Ectodermal cell (in vitro differentiated cells): ENCODE data around the gene LRG1.
"Not testable (repeated sequence)": the region's sequence is repeated elsewhere in the genome, so short reads cannot be mapped to it uniquely, and the experiment has no call there.

Experiments
- H3K27ac ChIP-seq: 2 replicates; pipeline ENCODE4 v1.7.0; 2013; ENCODE audit warnings: mild to moderate bottlenecking, low read depth, low read length; ENCODE audit not compliant: insufficient read depth, poor library complexity, severe bottlenecking
- H3K27me3 ChIP-seq: 2 replicates; pipeline ENCODE4 v1.7.0; 2013; ENCODE audit warnings: mild to moderate bottlenecking, low read length; ENCODE audit not compliant: insufficient read depth, control insufficient read depth, poor library complexity, severe bottlenecking
- H3K36me3 ChIP-seq: one replicate; pipeline ENCODE4 v1.7.0; 2013; ENCODE audit warnings: low read length; ENCODE audit not compliant: control insufficient read depth, insufficient read depth
- H3K4me1 ChIP-seq: one replicate; pipeline ENCODE4 v1.7.0; 2013; ENCODE audit warnings: low read length; ENCODE audit not compliant: control insufficient read depth, insufficient read depth
- H3K4me3 ChIP-seq: 2 replicates; pipeline ENCODE4 v1.7.0; 2013; ENCODE audit warnings: low read depth, low read length, control low read depth; ENCODE audit not compliant: insufficient read depth
- H3K9me3 ChIP-seq: 2 replicates; pipeline ENCODE4 v1.7.0; 2013; ENCODE audit warnings: mild to moderate bottlenecking, low read length, moderate library complexity; ENCODE audit not compliant: control insufficient read depth
- WGBS, 2 experiments: methylation state at CpG; one replicate each; pipeline ENCODE4 v1.1.7; 2013; ENCODE audit warnings: missing lambda C conversion rate in 2 of 2; 5-methylcytosine and 5-hydroxymethylcytosine counted together

The LRG1 gene

DNA sequence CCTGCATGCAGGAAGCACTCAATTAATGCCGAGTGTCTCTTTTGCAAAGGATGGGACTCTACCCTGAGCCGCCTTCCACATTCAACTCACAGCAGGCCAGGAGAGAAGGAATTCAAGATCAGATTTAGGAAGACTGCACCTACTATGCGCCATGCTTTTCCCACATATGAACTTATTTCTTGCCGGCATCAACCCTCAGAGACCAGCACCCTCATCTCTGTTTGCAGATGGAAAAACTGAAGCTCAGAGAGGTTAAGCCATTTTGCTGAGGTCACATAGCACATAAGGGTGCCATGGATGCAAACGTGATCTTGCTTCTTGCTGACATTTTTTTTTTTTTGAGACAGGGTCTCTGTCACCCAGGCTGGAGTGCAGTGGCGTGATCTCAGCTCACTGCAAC, 33.8 kb upstream of the LRG1 start:
- Histone ChIP-seq H3K4me3 (no peak overlapping the region), H3K4me1 (no peaks in the 10 kb centered on the region), H3K9me3 (no peaks in the 10 kb centered on the region), H3K27me3 (no peaks in the 10 kb centered on the region), H3K27ac (no peak overlapping the region), H3K36me3 (no peaks in the 10 kb centered on the region)
- WGBS, 2 experiments, result 88 to 90% methylated on average over 6 of the region's 6 CpGs

DNA sequence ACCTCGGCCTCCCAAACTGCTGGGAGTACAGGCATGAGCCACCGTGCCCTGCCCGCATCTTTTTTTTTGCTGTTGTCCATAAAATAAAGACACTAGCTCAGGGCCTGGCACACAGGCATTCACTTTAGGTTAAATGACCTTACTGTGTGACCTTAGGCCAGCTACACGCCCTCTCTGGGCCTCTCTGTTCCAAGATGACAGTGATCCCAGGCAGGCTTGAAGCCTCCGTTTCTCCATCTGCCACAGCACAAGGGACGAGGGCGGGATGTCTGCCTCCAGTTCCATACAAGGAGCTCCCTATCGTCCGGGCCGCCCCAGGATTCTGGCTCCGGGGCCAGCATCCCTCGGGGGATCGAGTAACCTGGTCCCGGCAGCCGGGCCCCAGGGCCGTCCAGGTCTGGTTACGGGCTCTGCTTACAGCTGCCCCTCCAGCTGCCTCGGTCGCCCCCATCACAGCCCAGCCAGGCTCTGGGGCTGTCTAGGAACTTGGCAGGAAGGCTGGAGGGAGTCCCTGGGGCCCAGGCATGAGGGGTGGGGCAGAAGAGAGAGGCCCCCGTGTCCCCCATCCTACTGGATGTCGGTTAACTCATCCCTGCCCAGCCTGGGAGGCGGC, 31.6 kb upstream of the LRG1 start:
- Histone ChIP-seq H3K4me1 (no peaks in the 10 kb centered on the region), H3K9me3 (no peaks in the 10 kb centered on the region), H3K27ac (no peak overlapping the region), H3K27me3 (no peaks in the 10 kb centered on the region), H3K4me3 (no peak overlapping the region), H3K36me3 (no peaks in the 10 kb centered on the region)
- WGBS, 2 experiments, result 91% methylated on average over 22 of the region's 22 CpGs

DNA sequence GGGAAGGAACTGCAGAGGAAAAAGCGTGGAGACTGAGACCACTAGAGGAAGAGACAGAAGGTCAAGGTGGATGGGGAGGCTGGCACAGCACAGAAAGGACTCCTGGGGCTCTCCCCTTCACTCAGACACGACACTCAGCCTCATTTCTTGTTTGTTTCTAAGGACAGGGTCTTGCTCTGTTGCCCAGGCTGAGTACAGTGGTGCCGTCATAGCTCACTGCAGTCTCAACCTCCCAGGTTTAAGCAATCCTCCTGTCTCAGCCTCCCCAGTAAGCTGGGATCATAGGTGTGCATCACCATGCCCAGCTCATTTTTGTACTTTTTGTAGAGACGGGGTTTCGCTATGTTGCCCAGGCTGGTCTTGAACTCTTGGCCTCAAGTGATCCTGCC, 31.1 kb upstream of the LRG1 start:
- Histone ChIP-seq H3K27ac (no peak overlapping the region), H3K36me3 (no peaks in the 10 kb centered on the region), H3K27me3 (no peaks in the 10 kb centered on the region), H3K4me1 (no peaks in the 10 kb centered on the region), H3K9me3 (no peaks in the 10 kb centered on the region), H3K4me3 (no peak overlapping the region)
- 91 to 92% methylated on average over 5 of the region's 5 CpGs for WGBS, 2 experiments

DNA sequence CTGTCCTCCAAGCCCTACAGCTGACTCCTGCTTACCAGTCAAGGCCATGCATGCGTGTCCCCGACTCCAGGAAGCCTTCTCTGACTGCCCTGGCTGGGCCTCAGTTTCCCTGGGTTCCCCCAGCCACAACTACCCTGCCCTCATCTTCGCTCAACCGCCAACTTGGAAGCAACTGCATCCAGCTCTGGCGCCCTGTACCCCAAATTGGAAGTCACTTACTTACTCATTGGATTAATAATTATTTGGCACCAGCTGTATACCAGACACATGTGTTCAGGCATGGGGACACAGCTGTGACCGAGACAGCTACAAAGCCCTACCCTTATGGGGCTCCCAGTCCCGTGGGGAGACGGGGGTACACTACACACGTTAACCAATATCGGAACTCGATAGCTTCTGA, 30.6 kb upstream of the LRG1 start:
- H3K27ac ChIP-seq, result no peak overlapping the region
- WGBS, 2 experiments, result 94 to 97% methylated on average over 11 of the region's 11 CpGs
- H3K36me3 ChIP-seq, result no peaks in the 10 kb centered on the region
- H3K27me3 ChIP-seq, result no peaks in the 10 kb centered on the region
- no peak overlapping the region for H3K4me3 ChIP-seq
- no peaks in the 10 kb centered on the region for H3K9me3 ChIP-seq
- no peaks in the 10 kb centered on the region for H3K4me1 ChIP-seq

DNA sequence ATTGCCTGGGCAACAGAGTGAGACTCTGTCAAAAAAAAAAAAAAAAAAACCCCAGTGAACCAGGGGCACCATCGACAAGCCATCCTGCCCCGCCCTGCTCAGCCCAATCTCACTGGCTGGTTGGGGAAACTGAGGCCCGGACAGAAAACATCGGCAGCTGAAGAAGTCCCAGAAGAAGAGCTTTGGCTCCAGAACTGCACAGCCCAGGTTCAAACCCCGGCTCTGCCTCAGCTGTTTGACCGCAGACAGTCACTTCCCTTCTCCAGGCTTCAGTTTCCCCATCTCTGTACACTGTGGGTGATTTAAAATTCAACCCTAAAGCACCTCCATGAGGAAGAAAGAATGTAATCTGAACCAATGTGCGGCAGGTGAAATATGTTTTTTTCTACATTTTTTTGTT, 29.1 kb upstream of the LRG1 start:
- WGBS, 2 experiments, result 93% methylated on average over 7 of the region's 7 CpGs
- H3K27ac ChIP-seq, result no peak overlapping the region
- H3K36me3 ChIP-seq, result no peaks in the 10 kb centered on the region
- no peaks in the 10 kb centered on the region for H3K4me1 ChIP-seq
- H3K27me3 ChIP-seq, result no peaks in the 10 kb centered on the region
- no peaks in the 10 kb centered on the region for H3K9me3 ChIP-seq
- no peak overlapping the region for H3K4me3 ChIP-seq

DNA sequence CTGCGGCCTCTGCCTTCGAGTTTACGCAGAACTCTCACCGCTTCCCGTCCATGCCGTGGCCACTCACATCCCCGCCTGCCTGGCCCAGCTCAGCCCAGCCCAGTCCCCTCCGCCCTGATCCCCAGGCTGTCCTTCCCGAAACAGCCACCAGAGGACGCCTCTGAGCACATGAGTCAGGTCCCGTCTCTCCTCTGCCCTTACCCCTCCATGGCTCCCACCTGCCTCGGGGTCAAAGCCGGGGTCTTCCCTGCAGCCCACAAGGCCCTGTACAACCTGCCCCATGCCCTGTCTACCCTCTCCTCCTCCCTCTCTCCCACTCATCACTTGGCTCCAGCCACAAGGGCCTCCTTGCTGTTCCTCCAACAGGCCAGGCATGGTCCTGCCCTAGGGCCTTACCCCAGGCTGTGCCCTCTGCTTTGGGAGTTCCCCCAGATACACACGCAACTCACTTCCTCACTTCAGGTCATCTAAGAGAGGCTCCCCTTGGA, 27.8 kb upstream of the LRG1 start:
- Histone ChIP-seq H3K4me1 (no peaks in the 10 kb centered on the region), H3K36me3 (no peaks in the 10 kb centered on the region), H3K9me3 (no peaks in the 10 kb centered on the region), H3K4me3 (no peak overlapping the region), H3K27ac (no peak overlapping the region), H3K27me3 (no peaks in the 10 kb centered on the region)
- WGBS, 2 experiments, result 64 to 68% methylated on average over 14 of the region's 14 CpGs

DNA sequence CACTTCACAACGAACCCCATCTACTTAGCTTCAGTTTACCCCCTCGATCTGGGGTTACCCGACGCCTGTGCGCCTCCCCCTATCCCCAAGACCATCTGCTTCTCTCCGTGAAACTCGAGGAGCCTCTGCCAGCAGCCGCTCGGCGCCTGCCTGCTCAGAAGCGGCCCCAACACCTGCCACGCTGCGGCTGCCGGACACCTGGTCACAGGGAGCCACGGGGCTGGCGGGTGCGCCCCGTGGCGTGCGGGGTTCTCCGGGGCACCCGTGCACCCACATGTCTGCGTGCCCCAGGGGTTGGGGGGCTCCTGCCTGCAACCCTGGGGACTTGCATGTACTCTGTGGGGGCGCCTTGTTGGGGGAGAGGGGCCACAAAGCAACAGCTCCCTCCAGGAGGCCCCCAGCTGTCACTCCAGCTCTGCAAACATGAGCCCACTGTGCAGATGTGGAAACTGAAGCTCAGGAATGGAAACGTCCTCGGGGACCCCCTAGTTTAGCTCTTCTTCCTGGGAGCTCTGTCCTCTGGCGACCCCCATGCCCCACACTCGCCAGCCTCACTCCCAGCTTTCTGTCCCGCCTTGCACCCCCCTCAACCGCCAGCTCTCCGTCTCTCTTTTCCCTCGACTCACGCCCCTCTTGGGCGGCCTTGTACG, 26.7 kb upstream of the LRG1 start:
- 91 to 93% methylated on average over 35 of the region's 35 CpGs for WGBS, 2 experiments
- Histone ChIP-seq H3K27me3 (no peaks in the 10 kb centered on the region), H3K4me1 (no peaks in the 10 kb centered on the region), H3K36me3 (no peaks in the 10 kb centered on the region), H3K4me3 (no peak overlapping the region), H3K9me3 (no peaks in the 10 kb centered on the region), H3K27ac (no peak overlapping the region)

DNA sequence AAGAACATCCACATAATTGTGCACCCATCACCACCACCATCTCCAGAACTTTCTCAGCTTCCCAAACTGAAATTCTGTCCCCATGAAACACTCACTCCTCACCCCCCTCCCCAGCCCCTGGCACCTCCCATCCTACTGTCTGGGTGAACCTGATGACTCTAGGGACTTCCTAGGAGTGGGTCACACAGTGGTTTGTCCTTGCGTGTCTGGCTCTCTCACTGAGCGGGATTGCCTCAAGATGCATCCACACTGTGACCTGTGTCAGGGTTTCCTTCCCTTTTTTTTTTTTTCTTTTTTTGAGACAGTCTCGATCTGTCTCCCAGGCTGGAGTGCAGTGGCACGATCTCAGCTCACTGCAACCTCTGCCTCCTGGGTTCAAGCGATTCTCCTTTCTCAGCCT, 23.7 kb upstream of the LRG1 start:
- not testable (repeated sequence) for H3K36me3 ChIP-seq
- WGBS, 2 experiments, result 89 to 94% methylated on average over 5 of the region's 5 CpGs

DNA sequence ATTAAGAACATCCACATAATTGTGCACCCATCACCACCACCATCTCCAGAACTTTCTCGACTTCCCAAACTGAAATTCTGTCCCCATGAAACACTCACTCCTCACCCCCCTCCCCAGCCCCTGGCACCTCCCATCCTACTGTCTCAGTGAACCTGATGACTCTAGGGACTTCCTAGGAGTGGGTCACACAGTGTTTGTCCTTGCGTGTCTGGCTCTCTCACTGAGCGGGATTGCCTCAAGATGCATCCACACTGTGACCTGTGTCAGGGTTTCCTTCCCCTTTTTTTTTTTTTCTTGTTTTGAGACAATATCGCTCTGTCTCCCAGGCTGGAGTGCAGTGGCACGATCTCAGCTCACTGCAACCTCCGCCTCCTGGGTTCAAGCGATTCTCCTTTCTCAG, 22.2 kb upstream of the LRG1 start:
- H3K9me3 ChIP-seq, H3K36me3 ChIP-seq, H3K27ac ChIP-seq, H3K4me3 ChIP-seq, H3K27me3 ChIP-seq, H3K4me1 ChIP-seq: not testable (repeated sequence)
- 94 to 95% methylated on average over 6 of the region's 7 CpGs for WGBS, 2 experiments

More for the DNA sequence above, 23.7 kb upstream of the LRG1 start:
- H3K27me3 ChIP-seq, H3K27ac ChIP-seq, H3K4me3 ChIP-seq, H3K9me3 ChIP-seq, H3K4me1 ChIP-seq: not testable (repeated sequence)

DNA sequence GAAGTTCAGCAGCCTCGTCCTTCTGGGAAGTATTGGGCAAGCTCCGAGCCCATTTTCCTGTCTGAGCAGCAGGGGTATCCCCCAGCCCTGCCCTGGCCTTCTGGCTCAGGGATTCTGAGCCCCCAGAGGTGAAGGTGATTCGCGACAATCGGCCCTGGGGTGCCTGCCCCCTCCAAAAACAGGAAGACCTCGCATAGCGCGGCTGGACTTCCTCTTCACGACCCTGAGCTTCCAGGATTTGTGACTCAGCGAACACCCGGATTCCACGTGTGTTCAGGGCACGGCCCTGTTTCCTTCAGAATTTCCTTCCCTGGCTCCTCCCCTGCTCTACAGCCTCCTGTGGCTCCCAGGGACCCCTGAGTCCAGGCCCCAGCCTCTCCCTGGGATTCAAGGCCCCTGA, 19.7 kb upstream of the LRG1 start, which contains the start of gene SEMA6B:
Gene SEMA6B (minus strand): TSS at position 116 of the 400 bp plus-strand sequence. CDS start 1,227 bp downstream, outside the sequence.
- Histone ChIP-seq H3K9me3 (no peaks in the 10 kb centered on the region), H3K27me3 (no peaks in the 10 kb centered on the region), H3K27ac (no peak within 1 kb of the TSS), H3K36me3 (no peaks in the 10 kb centered on the region), H3K4me3 (no peak within 1 kb of the TSS), H3K4me1 (no peaks in the 10 kb centered on the region)
- WGBS, 2 experiments, result 93 to 95% methylated on average over 13 of the region's 13 CpGs
